K562 (cell line): ENCODE measurements around the gene DNAAF8. TPM values are rescaled to one million over a fixed set of nuclear protein-coding genes. Genes with fewer than 3 reads are reported as not detected.
A peak's percentile ranks its signal among the peaks of the same experiment; 100 is the strongest.

Source experiments
- CTBP1 ChIP-seq: fragments of 450-650 bp; IDR thresholded peaks from 2 replicates; pipeline ENCODE4 v1.6.1; 2016; ENCODE audit warnings: borderline replicate concordance
- E2F3 ChIP-seq: fragments of 250-450 bp; sonication (Bioruptor Pico); IDR thresholded peaks from 2 replicates; pipeline ENCODE4 v1.4.0; 2020; ENCODE audit warnings: mild to moderate bottlenecking
- ELK3 ChIP-seq: fragments of 450-650 bp; formaldehyde crosslinking; IDR thresholded peaks from 2 replicates; pipeline ENCODE4 v1.4.0; 2020; ENCODE audit warnings: mild to moderate bottlenecking
- HDAC8 ChIP-seq: fragments of 450-650 bp; IDR thresholded peaks from 2 replicates; pipeline ENCODE4 v1.6.1; 2016; ENCODE audit warnings: mild to moderate bottlenecking, missing genetic modification characterization, moderate library complexity, missing compliant biosample characterization
- HDGF ChIP-seq: fragments of 450-650 bp; IDR thresholded peaks from 2 replicates; pipeline ENCODE4 v1.6.1; 2016
- KDM5B ChIP-seq: fragments of 200-600 bp; sonication (generic); IDR thresholded peaks from 2 replicates; pipeline ENCODE4 v1.6.1; 2012; ENCODE audit warnings: low read depth, mild to moderate bottlenecking, moderate library complexity, low read length, control low read depth, inconsistent platforms; ENCODE audit not compliant: insufficient replicate concordance
- L3MBTL2 ChIP-seq: fragments of 450-650 bp; IDR thresholded peaks from 2 replicates; pipeline ENCODE4 v1.6.1; 2016; ENCODE audit warnings: mild to moderate bottlenecking, moderate library complexity
- MBD2 ChIP-seq: sonication (generic); IDR thresholded peaks from 2 replicates; pipeline ENCODE4 v1.6.1; 2016; ENCODE audit warnings: low read depth, borderline replicate concordance
- MYNN ChIP-seq, 2 experiments: sonication (generic); formaldehyde crosslinking in 1 of 2; IDR thresholded peaks; 2 replicates each; pipeline versions ENCODE4 v1.5.0 to v1.6.1; 2016 to 2020; ENCODE audit warnings: antibody characterized with exemption in 1 of 2, missing genetic modification reagents in 1 of 2
- NEUROD1 ChIP-seq: fragments of 150-350 bp; IDR thresholded peaks from 2 replicates; pipeline ENCODE4 v1.6.1; 2014; ENCODE audit warnings: borderline replicate concordance, low read length, low read depth; ENCODE audit not compliant: partially characterized antibody
- NFYB ChIP-seq: IDR thresholded peaks from 2 replicates; pipeline ENCODE4 v1.6.1; 2011; ENCODE audit warnings: mild to moderate bottlenecking, moderate library complexity; ENCODE audit not compliant: insufficient read length; ENCODE audit errors: extremely low read depth
- PHB2 ChIP-seq: fragments of 450-650 bp; IDR thresholded peaks from 2 replicates; pipeline ENCODE4 v1.6.1; 2017; ENCODE audit warnings: low read depth
- PHF20 ChIP-seq: fragments of 450-650 bp; IDR thresholded peaks from 2 replicates; pipeline ENCODE4 v1.6.1; 2018; ENCODE audit not compliant: partially characterized antibody
- PHTF2 ChIP-seq: fragments of 250-450 bp; sonication (Bioruptor Pico); IDR thresholded peaks from 2 replicates; pipeline ENCODE4 v1.5.0; 2021; ENCODE audit warnings: mild to moderate bottlenecking
- POLR2G ChIP-seq: fragments of 200-400 bp; formaldehyde crosslinking; IDR thresholded peaks from 2 replicates; pipeline ENCODE4 v1.6.1; 2017; ENCODE audit warnings: low read depth, mild to moderate bottlenecking, antibody characterized with exemption, low read length, moderate library complexity
- POLR3A ChIP-seq: IDR thresholded peaks from 2 replicates; pipeline ENCODE4 v1.6.1; 2011; ENCODE audit warnings: borderline replicate concordance, mild to moderate bottlenecking, moderate library complexity; ENCODE audit not compliant: insufficient read length, insufficient read depth; ENCODE audit errors: extremely low read depth
- RBM25 ChIP-seq: fragments of 200-400 bp; formaldehyde crosslinking; IDR thresholded peaks from 2 replicates; pipeline ENCODE4 v1.6.1; 2018; ENCODE audit warnings: low read length, low read depth, moderate library complexity; ENCODE audit not compliant: severe bottlenecking
- SIN3B ChIP-seq: fragments of 450-650 bp; IDR thresholded peaks from 2 replicates; pipeline ENCODE4 v1.6.1; 2017; ENCODE audit warnings: low read depth, mild to moderate bottlenecking, moderate library complexity
- SMARCA4 ChIP-seq: fragments of 450-650 bp; IDR thresholded peaks from 2 replicates; pipeline ENCODE4 v1.6.1; 2016
- SP2 ChIP-seq: IDR thresholded peaks from 2 replicates; pipeline ENCODE4 v1.6.1; 2011; ENCODE audit warnings: mild to moderate bottlenecking, low read depth, low read length, moderate library complexity; ENCODE audit not compliant: poor library complexity, severe bottlenecking; ENCODE audit errors: extremely low read depth
- SPI1 ChIP-seq: IDR thresholded peaks from 2 replicates; pipeline ENCODE4 v1.6.1; 2011; ENCODE audit warnings: low read depth, low read length, control low read depth, borderline replicate concordance
- SRF ChIP-seq, 2 experiments: fragments of 250-450, 450-650 bp in 1 of 2; sonication (Bioruptor Pico) in 1 of 2; sonication (generic) in 1 of 2; formaldehyde crosslinking; IDR thresholded peaks; 2 replicates each; pipeline versions ENCODE4 v1.5.0 to v1.5.1; 2020 to 2022; ENCODE audit warnings: mild to moderate bottlenecking in 1 of 2, missing genetic modification reagents in 1 of 2
- ZBTB9 ChIP-seq: fragments of 450-650 bp; formaldehyde crosslinking; IDR thresholded peaks from 2 replicates; pipeline ENCODE4 v1.4.0; 2020; ENCODE audit warnings: mild to moderate bottlenecking, moderate library complexity
- ZNF444 ChIP-seq: fragments of 250-450 bp; sonication (Bioruptor Pico); IDR thresholded peaks from 2 replicates; pipeline ENCODE4 v1.4.0; 2020; ENCODE audit warnings: mild to moderate bottlenecking, moderate library complexity
- polyA plus RNA-seq, 8 experiments: library from polyadenylated mRNA; depleted of rRNA in 4 of 8; stranded (reverse) in 5 of 8; unstranded in 3 of 8; fragments of >200 nt; fragmentation: Nextera tagmentation in 2 of 8; fragmentation: Illumina TruSeq in 1 of 8; extraction: Ambion mirVana in 2 of 8; extraction: Trizol in 1 of 8; gene quantifications; 2 replicates each; pipeline versions ENCODE4 v1.2.1 to v1.2.3, GENCODE V29; 2011 to 2014; ENCODE audit warnings: inconsistent platforms in 1 of 8, missing spikeins in 1 of 8
- total RNA-seq, 7 experiments: library from RNA; depleted of rRNA in 6 of 7; stranded (reverse); fragments of >200 nt in 6 of 7; fragmentation: Illumina TruSeq in 2 of 7; extraction: Trizol in 2 of 7; gene quantifications; 2 replicates each; pipeline versions ENCODE4 v1.2.1 to v1.2.3, GENCODE V29; 2011 to 2021; ENCODE audit warnings: low replicate concordance in 1 of 7
- TF ChIP-seq, protein P1 (sequence below): fragments of 150-350 bp; conservative IDR thresholded peaks from 2 replicates; pipeline ENCODE4 v1.6.1; 2014; ENCODE audit warnings: low read length

DNAAF8 gene
- total and polyA plus RNA-seq, 9 of the 15 experiments (the other 6 are each of a cell fraction or from before 2014, with no cell fraction given), result 0.04 to 0.12 (median 0.10) TPM; not detected in 6

GRCh38 chr16:4693296-4693955 lies 40.9 kb upstream of the DNAAF8 start, which contains the start of gene NUDT16L1 (continued):
- TF ChIP-seq ZBTB9 (CRISPR knock-in tag) (0 out of 2 replicates have a peak, but pooled peaks have one; percentile 61), SMARCA4 (no peak), PHF20 (peak; percentile 46), NEUROD1 (peak; percentile 29), E2F3 (CRISPR knock-in tag) (no peak), MBD2 (peak; percentile 62; the same call in 1 of the 2 replicates), ZNF444 (CRISPR knock-in tag) (no peak), HDAC8 (no peak), SIN3B (peak; percentile 85), NFYB (peak; percentile 72), MYNN (IDR thresholded peaks at IDR 0.05) (no peak), MYNN (CRISPR knock-in tag; IDR thresholded peaks at IDR 0.05) (no peak), PHB2 (no peak), POLR3A (no peak), L3MBTL2 (peak; percentile 80), SP2 (peak; percentile 71), ELK3 (CRISPR knock-in tag) (no peak), KDM5B (peak; percentile 82), CTBP1 (peak; percentile 90), POLR2G (peak; percentile 92), SRF (CRISPR knock-in tag; IDR thresholded peaks at IDR 0.05) (no peak), PHTF2 (CRISPR knock-in tag) (no peak), HDGF (no peak), RBM25 (peak; percentile 100), SPI1 (no peak)
- TF ChIP-seq, protein P1, sequence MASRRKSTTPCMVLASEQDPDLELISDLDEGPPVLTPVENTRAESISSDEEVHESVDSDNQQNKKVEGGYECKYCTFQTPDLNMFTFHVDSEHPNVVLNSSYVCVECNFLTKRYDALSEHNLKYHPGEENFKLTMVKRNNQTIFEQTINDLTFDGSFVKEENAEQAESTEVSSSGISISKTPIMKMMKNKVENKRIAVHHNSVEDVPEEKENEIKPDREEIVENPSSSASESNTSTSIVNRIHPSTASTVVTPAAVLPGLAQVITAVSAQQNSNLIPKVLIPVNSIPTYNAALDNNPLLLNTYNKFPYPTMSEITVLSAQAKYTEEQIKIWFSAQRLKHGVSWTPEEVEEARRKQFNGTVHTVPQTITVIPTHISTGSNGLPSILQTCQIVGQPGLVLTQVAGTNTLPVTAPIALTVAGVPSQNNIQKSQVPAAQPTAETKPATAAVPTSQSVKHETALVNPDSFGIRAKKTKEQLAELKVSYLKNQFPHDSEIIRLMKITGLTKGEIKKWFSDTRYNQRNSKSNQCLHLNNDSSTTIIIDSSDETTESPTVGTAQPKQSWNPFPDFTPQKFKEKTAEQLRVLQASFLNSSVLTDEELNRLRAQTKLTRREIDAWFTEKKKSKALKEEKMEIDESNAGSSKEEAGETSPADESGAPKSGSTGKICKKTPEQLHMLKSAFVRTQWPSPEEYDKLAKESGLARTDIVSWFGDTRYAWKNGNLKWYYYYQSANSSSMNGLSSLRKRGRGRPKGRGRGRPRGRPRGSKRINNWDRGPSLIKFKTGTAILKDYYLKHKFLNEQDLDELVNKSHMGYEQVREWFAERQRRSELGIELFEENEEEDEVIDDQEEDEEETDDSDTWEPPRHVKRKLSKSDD, result no peak
